Ovary (tissue), 3 donors: ENCODE results near the gene BMPR1A.

Experiments used
- POLR2A ChIP-seq: fragments of 450-650 bp; IDR thresholded peaks from one replicate; pipeline ENCODE4 v1.6.1; 2017; ENCODE audit warnings: antibody characterized with exemption, mild to moderate bottlenecking, moderate library complexity
- TF ChIP-seq, protein P1 (sequence below), 3 donors: fragments of 450-650 bp in 2 of 3; fragments of 200-600 bp in 1 of 3; IDR thresholded peaks; one replicate each; pipeline versions ENCODE4 v1.5.1 to v1.8.0; 2016 to 2022; ENCODE audit warnings: antibody characterized with exemption in 3 of 3, mild to moderate bottlenecking in 1 of 3
- donor health status: DM: no; HTN: no; CAD: no.

GRCh38 chr10:86790394-86790793, 34.0 kb downstream of the BMPR1A start:
- TF ChIP-seq, protein P1, sequence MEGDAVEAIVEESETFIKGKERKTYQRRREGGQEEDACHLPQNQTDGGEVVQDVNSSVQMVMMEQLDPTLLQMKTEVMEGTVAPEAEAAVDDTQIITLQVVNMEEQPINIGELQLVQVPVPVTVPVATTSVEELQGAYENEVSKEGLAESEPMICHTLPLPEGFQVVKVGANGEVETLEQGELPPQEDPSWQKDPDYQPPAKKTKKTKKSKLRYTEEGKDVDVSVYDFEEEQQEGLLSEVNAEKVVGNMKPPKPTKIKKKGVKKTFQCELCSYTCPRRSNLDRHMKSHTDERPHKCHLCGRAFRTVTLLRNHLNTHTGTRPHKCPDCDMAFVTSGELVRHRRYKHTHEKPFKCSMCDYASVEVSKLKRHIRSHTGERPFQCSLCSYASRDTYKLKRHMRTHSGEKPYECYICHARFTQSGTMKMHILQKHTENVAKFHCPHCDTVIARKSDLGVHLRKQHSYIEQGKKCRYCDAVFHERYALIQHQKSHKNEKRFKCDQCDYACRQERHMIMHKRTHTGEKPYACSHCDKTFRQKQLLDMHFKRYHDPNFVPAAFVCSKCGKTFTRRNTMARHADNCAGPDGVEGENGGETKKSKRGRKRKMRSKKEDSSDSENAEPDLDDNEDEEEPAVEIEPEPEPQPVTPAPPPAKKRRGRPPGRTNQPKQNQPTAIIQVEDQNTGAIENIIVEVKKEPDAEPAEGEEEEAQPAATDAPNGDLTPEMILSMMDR (IDR thresholded peaks at IDR 0.05), result no peak
- no peak for TF ChIP-seq POLR2A
